Stimulated activated CD4-positive, alpha-beta T cell treated with anti-CD3 and anti-CD28 coated beads, Interleukin-1b, Interleukin-23, amount 100 ng/mL, for 1 hour (primary cell): ENCODE results near the gene PKP2.

Experiments
- DNase-seq, 2 donors: peaks; one replicate each; pipeline ENCODE4 v3.0.0-alpha.2; 2020; ENCODE audit warnings: low read depth in 2 of 2

PKP2 gene

GRCh38 chr12:32811686-32812392 lies 84.7 kb downstream of the PKP2 start:
- no peak for DNase-seq

GRCh38 chr12:32809846-32810245 lies 86.7 kb downstream of the PKP2 start:
- DNase-seq = no peak

- DNase-seq = no peak
These were observed 87.4 kb downstream of the PKP2 start for GRCh38 chr12:32809196-32809595.

- no peak for DNase-seq
These were observed 92.3 kb downstream of the PKP2 start for GRCh38 chr12:32804301-32804700.

GRCh38 chr12:32801269-32801980 lies 95.2 kb downstream of the PKP2 start:
- no peak for DNase-seq

GRCh38 chr12:32794281-32794680 lies 102.3 kb downstream of the PKP2 start:
- no peak for DNase-seq

GRCh38 chr12:32789916-32790315 lies 106.7 kb downstream of the PKP2 start:
- no peak for DNase-seq

GRCh38 chr12:32789446-32789845 lies 107.1 kb downstream of the PKP2 start:
- DNase-seq = no peak

- no peak for DNase-seq
These were observed 108.2 kb downstream of the PKP2 start for GRCh38 chr12:32788405-32788804.

- DNase-seq = no peak
These were observed 111.0 kb downstream of the PKP2 start for GRCh38 chr12:32785557-32785956.

GRCh38 chr12:32783029-32783428 lies 113.5 kb downstream of the PKP2 start:
- no peak for DNase-seq

GRCh38 chr12:32780071-32780470 lies 116.5 kb downstream of the PKP2 start:
- DNase-seq = no peak

GRCh38 chr12:32777691-32778175 lies 118.8 kb downstream of the PKP2 start:
- DNase-seq = no peak

- DNase-seq = no peak
These were observed 119.4 kb downstream of the PKP2 start for GRCh38 chr12:32777159-32777558.

GRCh38 chr12:32776258-32776657 lies 120.3 kb downstream of the PKP2 start:
- no peak for DNase-seq

GRCh38 chr12:32773691-32774090 lies 122.9 kb downstream of the PKP2 start:
- DNase-seq = no peak

GRCh38 chr12:32770141-32770540 lies 126.4 kb downstream of the PKP2 start:
- no peak for DNase-seq

- no peak for DNase-seq
These were observed 128.1 kb downstream of the PKP2 start for GRCh38 chr12:32768518-32768917.

- DNase-seq = no peak
These were observed 130.7 kb downstream of the PKP2 start for GRCh38 chr12:32765906-32766305.

GRCh38 chr12:32761716-32762115 lies 134.9 kb downstream of the PKP2 start:
- DNase-seq = no peak

GRCh38 chr12:32757157-32757556 lies 139.4 kb downstream of the PKP2 start:
- DNase-seq = no peak

- DNase-seq = no peak
These were observed 140.0 kb downstream of the PKP2 start for GRCh38 chr12:32756476-32757066.
